ENCODE results near the gene DSEL. TPM values are rescaled to one million over a fixed set of nuclear protein-coding genes. Genes with fewer than 3 reads are reported as not detected.

DSEL gene
- total RNA-seq, 1 donor from 2014 or later, result 7.1 TPM

DNA sequence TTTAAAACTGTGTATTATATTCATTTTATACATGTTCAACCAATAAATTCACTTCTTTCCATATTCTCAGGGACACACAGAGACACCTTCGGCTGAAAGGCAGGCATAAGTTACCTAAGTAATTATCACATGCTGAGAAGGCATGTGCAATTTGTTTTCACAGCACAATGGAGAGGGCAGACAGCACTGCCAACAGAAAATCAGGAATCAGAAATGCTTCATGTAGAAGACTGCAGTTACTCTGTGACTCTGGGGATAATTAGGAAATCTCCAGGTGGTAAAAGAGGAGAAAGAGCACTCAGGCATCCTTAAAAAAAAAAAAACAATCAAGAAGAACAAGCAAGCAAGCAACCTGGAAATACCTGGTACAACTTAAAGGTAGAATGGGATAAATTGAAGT lies 49.3 kb downstream of the DSEL start:
- Histone ChIP-seq H3K36me3 (ENCODE audit: control insufficient read depth, insufficient read depth, low read length) (no peaks in the 10 kb centered on the region), H3K27me3 (ENCODE audit: control insufficient read depth, insufficient read depth, low read length) (no peaks in the 10 kb centered on the region), H3K4me3 (ENCODE audit: low read depth, low read length) (no peak overlapping the region)
- DNase-seq (ENCODE audit: low read depth), result no peak
- TF ChIP-seq, protein P1, sequence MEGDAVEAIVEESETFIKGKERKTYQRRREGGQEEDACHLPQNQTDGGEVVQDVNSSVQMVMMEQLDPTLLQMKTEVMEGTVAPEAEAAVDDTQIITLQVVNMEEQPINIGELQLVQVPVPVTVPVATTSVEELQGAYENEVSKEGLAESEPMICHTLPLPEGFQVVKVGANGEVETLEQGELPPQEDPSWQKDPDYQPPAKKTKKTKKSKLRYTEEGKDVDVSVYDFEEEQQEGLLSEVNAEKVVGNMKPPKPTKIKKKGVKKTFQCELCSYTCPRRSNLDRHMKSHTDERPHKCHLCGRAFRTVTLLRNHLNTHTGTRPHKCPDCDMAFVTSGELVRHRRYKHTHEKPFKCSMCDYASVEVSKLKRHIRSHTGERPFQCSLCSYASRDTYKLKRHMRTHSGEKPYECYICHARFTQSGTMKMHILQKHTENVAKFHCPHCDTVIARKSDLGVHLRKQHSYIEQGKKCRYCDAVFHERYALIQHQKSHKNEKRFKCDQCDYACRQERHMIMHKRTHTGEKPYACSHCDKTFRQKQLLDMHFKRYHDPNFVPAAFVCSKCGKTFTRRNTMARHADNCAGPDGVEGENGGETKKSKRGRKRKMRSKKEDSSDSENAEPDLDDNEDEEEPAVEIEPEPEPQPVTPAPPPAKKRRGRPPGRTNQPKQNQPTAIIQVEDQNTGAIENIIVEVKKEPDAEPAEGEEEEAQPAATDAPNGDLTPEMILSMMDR (IDR thresholded peaks at IDR 0.05; ENCODE audit: insufficient read depth, low read length, poor library complexity, severe bottlenecking), result no peak

DNA sequence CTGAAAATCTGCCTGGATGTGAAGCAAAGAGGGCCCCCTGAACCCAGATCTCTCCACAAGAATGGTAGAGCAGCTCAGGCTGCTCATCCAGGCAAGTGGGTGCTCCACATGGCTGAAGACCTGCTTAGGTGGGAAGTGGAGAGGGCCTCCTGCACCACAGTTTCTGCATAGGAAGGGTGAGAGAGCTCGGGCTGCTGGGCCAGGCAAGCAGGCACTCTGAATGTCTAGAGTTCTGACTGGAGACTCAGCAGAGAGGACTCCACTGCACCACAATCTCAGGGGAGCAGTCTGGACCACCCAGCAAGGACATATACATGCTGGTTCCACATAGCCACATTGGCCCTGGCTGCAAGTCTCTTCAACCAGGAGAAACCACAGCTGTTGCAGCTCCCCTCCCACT lies 52.0 kb downstream of the DSEL start:
- no peak for DNase-seq (ENCODE audit: low read depth)
- TF ChIP-seq, protein P1 (IDR thresholded peaks at IDR 0.05; ENCODE audit: insufficient read depth, low read length, poor library complexity, severe bottlenecking), result no peak
- H3K4me3 ChIP-seq (ENCODE audit: low read depth, low read length), result no peak overlapping the region
- H3K36me3 ChIP-seq (ENCODE audit: control insufficient read depth, insufficient read depth, low read length), result no peaks in the 10 kb centered on the region
- no peaks in the 10 kb centered on the region for H3K27me3 ChIP-seq (ENCODE audit: control insufficient read depth, insufficient read depth, low read length)

DNA sequence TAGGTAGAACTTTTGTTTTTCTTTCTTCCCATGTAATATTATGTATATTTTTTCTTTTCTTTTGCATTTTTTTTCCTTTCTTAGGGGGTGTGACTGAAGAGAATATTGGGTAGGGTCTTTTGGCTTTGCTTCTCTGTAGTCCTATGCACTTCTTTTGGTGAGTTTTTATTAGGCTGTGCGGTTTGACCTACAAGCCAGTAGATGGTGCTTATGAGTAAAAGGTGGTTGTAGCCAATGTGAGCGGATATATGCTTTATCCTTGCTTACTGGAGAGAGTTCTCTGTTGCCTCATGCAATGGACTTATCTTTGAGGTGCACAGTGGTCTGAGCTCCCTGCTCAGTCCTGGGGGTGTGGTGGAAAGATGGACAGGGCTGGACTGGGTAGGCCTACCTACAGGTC lies 52.7 kb downstream of the DSEL start:
- DNase-seq (ENCODE audit: low read depth), result no peak
- H3K36me3 ChIP-seq (ENCODE audit: control insufficient read depth, insufficient read depth, low read length), result no peaks in the 10 kb centered on the region
- H3K27me3 ChIP-seq (ENCODE audit: control insufficient read depth, insufficient read depth, low read length), result no peaks in the 10 kb centered on the region
- TF ChIP-seq, protein P1 (IDR thresholded peaks at IDR 0.05; ENCODE audit: insufficient read depth, low read length, poor library complexity, severe bottlenecking), result no peak
- no peak overlapping the region for H3K4me3 ChIP-seq (ENCODE audit: low read depth, low read length)

DNA sequence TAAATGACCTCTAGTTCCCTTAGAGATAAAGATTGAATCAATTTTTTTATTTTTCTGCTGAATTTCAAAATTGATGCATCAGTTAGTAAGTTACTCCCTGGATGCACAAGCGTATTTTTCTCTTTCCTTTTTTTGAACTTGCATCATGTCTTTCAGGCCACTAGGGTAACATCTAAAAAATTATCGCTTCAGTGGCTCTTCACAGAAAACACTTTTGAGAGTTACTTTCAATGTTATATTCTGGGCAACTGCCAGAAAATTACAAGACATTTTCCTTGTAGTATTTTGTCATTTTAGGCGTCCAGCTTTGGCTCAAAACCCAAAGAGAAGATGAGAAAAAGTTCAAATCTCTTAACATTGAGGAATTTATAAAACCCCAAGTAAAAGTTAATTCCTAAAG lies 59.8 kb downstream of the DSEL start:
- no peaks in the 10 kb centered on the region for H3K27me3 ChIP-seq (ENCODE audit: control insufficient read depth, insufficient read depth, low read length)
- TF ChIP-seq, protein P1 (IDR thresholded peaks at IDR 0.05; ENCODE audit: insufficient read depth, low read length, poor library complexity, severe bottlenecking), result no peak
- no peak overlapping the region for H3K4me3 ChIP-seq (ENCODE audit: low read depth, low read length)
- H3K36me3 ChIP-seq (ENCODE audit: control insufficient read depth, insufficient read depth, low read length), result no peaks in the 10 kb centered on the region
- DNase-seq (ENCODE audit: low read depth), result no peak
